Measurements from ENCODE around the gene RNF181.

GRCh38 chr2:85589982-85590791, 5.4 kb upstream of the RNF181 start:
- no peak for TF ChIP-seq POLR2A (IDR thresholded peaks at IDR 0.05)
- no peak for TF ChIP-seq CTCF (IDR thresholded peaks at IDR 0.05)
- no peak for TF ChIP-seq POLR2AphosphoS5 (IDR thresholded peaks at IDR 0.05)

Measured in transverse colon (tissue), 4 donors.